HepG2 (cell line): ENCODE data around the gene JSRP1. TPM values are rescaled to one million over a fixed set of nuclear protein-coding genes. Genes with fewer than 3 reads are reported as not detected.
A peak's percentile ranks its signal among the peaks of the same experiment; 100 is the strongest.

Experiments used
- AGO2 ChIP-seq: fragments of 200-400 bp; formaldehyde crosslinking; optimal IDR thresholded peaks from 2 replicates; pipeline ENCODE3; 2017; ENCODE audit warnings: mild to moderate bottlenecking, low read depth, low read length, moderate library complexity
- CHD2 ChIP-seq: IDR thresholded peaks from 2 replicates; pipeline ENCODE4 v1.6.1; 2011; ENCODE audit warnings: low read depth, low read length, improper control_type of control experiment
- ELF1 ChIP-seq: sonication (generic); formaldehyde crosslinking; IDR thresholded peaks from 2 replicates; pipeline ENCODE4 v1.4.0; 2020; ENCODE audit warnings: missing genetic modification reagents
- ETS1 ChIP-seq: sonication (generic); formaldehyde crosslinking; IDR thresholded peaks from 2 replicates; pipeline ENCODE4 v1.4.0; 2020; ENCODE audit warnings: missing genetic modification reagents
- FOXM1 ChIP-seq: sonication (generic); formaldehyde crosslinking; IDR thresholded peaks from 2 replicates; pipeline ENCODE4 v1.5.0; 2020; ENCODE audit warnings: missing genetic modification reagents
- HMG20A ChIP-seq: IDR thresholded peaks from 2 replicates; pipeline ENCODE4 v1.6.1; 2016; ENCODE audit warnings: borderline replicate concordance
- HNRNPK ChIP-seq: fragments of 200-400 bp; formaldehyde crosslinking; IDR thresholded peaks from 2 replicates; pipeline ENCODE4 v1.6.1; 2018; ENCODE audit warnings: low read length, low read depth, moderate library complexity, mild to moderate bottlenecking; ENCODE audit not compliant: poor library complexity, severe bottlenecking
- IRF1 ChIP-seq: sonication (generic); formaldehyde crosslinking; IDR thresholded peaks from 2 replicates; pipeline ENCODE4 v1.4.0; 2020; ENCODE audit warnings: low read depth, mild to moderate bottlenecking, missing genetic modification reagents
- IRF2 ChIP-seq: IDR thresholded peaks from 2 replicates; pipeline ENCODE4 v1.6.1; 2018; ENCODE audit warnings: missing genetic modification reagents, missing compliant biosample characterization
- JDP2 ChIP-seq: sonication (generic); formaldehyde crosslinking; IDR thresholded peaks from 2 replicates; pipeline ENCODE4 v1.8.1; 2022; ENCODE audit warnings: missing genetic modification reagents, borderline replicate concordance
- KLF9 ChIP-seq: IDR thresholded peaks from 2 replicates; pipeline ENCODE4 v1.6.1; 2016; ENCODE audit warnings: low read depth
- PAF1 ChIP-seq: IDR thresholded peaks from 2 replicates; pipeline ENCODE4 v1.6.1; 2016; ENCODE audit warnings: missing genetic modification reagents, missing compliant biosample characterization
- PHF8 ChIP-seq: sonication (generic); formaldehyde crosslinking; IDR thresholded peaks from 2 replicates; pipeline ENCODE4 v1.5.0; 2020; ENCODE audit warnings: missing genetic modification reagents
- RAD51 ChIP-seq: fragments of 450-650 bp; IDR thresholded peaks from 2 replicates; pipeline ENCODE4 v1.6.1; 2016; ENCODE audit warnings: borderline replicate concordance
- ZBTB33 ChIP-seq: sonication (generic); formaldehyde crosslinking; IDR thresholded peaks from 2 replicates; pipeline ENCODE4 v1.4.0; 2020; ENCODE audit warnings: missing genetic modification reagents
- ZBTB34 ChIP-seq: sonication (generic); formaldehyde crosslinking; IDR thresholded peaks from 2 replicates; pipeline ENCODE4 v1.8.0; 2022; ENCODE audit warnings: mild to moderate bottlenecking, missing genetic modification reagents
- ZNF672 ChIP-seq: sonication (generic); formaldehyde crosslinking; IDR thresholded peaks from 2 replicates; pipeline ENCODE4 v1.8.1; 2022; ENCODE audit warnings: missing genetic modification reagents
- ZSCAN22 ChIP-seq: sonication (generic); formaldehyde crosslinking; IDR thresholded peaks from 2 replicates; pipeline ENCODE4 v1.4.0; 2020; ENCODE audit warnings: mild to moderate bottlenecking, missing genetic modification reagents
- polyA plus RNA-seq, 8 experiments: library from polyadenylated mRNA; depleted of rRNA in 3 of 8; stranded (reverse) in 7 of 8; unstranded in 1 of 8; fragments of >200 nt; fragmentation: Illumina TruSeq in 4 of 8; extraction: Trizol in 4 of 8; gene quantifications; 2 replicates each; pipeline versions ENCODE4 v1.2.1 to v1.2.3, GENCODE V29; 2011 to 2016; ENCODE audit warnings: low read depth in 4 of 8, missing spikeins in 1 of 8, mixed read lengths in 1 of 8; ENCODE audit not compliant: insufficient read depth in 1 of 8
- total RNA-seq, 5 experiments: library from RNA; depleted of rRNA; stranded (reverse); fragments of >200 nt; fragmentation: Illumina TruSeq; extraction: Trizol; gene quantifications; 2 replicates each; pipeline ENCODE4 v1.2.3, GENCODE V29; 2016; ENCODE audit warnings: low read depth in 1 of 5
- TF ChIP-seq, protein P1 (sequence below): sonication (generic); formaldehyde crosslinking; IDR thresholded peaks from 2 replicates; pipeline ENCODE4 v1.4.0; 2020; ENCODE audit warnings: mild to moderate bottlenecking, missing genetic modification reagents
- TF ChIP-seq, protein P2 (sequence below): sonication (generic); formaldehyde crosslinking; IDR thresholded peaks from 2 replicates; pipeline ENCODE4 v1.8.1; 2023; ENCODE audit warnings: missing genetic modification reagents, mild to moderate bottlenecking, borderline replicate concordance
- TF ChIP-seq, protein P3 (sequence below): sonication (generic); formaldehyde crosslinking; IDR thresholded peaks from 2 replicates; pipeline ENCODE4 v1.8.0; 2022; ENCODE audit warnings: mild to moderate bottlenecking, missing genetic modification reagents; ENCODE audit not compliant: insufficient replicate concordance
- TF ChIP-seq, protein P4 (sequence below): sonication (generic); formaldehyde crosslinking; IDR thresholded peaks from 2 replicates; pipeline ENCODE4 v1.5.0; 2020; ENCODE audit warnings: missing genetic modification reagents

Gene JSRP1
- total and polyA plus RNA-seq, 2 of the 13 experiments (the other 11 are each of a cell fraction or from before 2014, with no cell fraction given) = 0.16 to 0.38 TPM

GRCh38 chr19:2242092-2242537 is 14.1 kb downstream of the JSRP1 start (continued):
- TF ChIP-seq PHF8 = no peak
- TF ChIP-seq ZNF672 (CRISPR knock-in tag) = no peak
- no peak for TF ChIP-seq PAF1 (CRISPR knock-in tag)
- no peak for TF ChIP-seq HMG20A (CRISPR knock-in tag)
- no peak for TF ChIP-seq KLF9
- peak; percentile 47 for TF ChIP-seq AGO2
- no peak for TF ChIP-seq JDP2
- TF ChIP-seq ETS1 (CRISPR knock-in tag) = no peak
- no peak for TF ChIP-seq ELF1 (CRISPR knock-in tag)
- peak; percentile 44 for TF ChIP-seq IRF2 (CRISPR knock-in tag)
- TF ChIP-seq, protein P1, sequence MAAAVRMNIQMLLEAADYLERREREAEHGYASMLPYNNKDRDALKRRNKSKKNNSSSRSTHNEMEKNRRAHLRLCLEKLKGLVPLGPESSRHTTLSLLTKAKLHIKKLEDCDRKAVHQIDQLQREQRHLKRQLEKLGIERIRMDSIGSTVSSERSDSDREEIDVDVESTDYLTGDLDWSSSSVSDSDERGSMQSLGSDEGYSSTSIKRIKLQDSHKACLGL (CRISPR knock-in tag) = no peak
- TF ChIP-seq RAD51 = no peak
- TF ChIP-seq HNRNPK = no peak
- TF ChIP-seq, protein P2, sequence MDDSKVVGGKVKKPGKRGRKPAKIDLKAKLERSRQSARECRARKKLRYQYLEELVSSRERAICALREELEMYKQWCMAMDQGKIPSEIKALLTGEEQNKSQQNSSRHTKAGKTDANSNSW (CRISPR knock-in tag) = no peak
- no peak for TF ChIP-seq ZBTB34 (CRISPR knock-in tag)
- TF ChIP-seq ZBTB33 (CRISPR knock-in tag) = no peak
- no peak for TF ChIP-seq IRF1 (CRISPR knock-in tag)
- TF ChIP-seq, protein P3, sequence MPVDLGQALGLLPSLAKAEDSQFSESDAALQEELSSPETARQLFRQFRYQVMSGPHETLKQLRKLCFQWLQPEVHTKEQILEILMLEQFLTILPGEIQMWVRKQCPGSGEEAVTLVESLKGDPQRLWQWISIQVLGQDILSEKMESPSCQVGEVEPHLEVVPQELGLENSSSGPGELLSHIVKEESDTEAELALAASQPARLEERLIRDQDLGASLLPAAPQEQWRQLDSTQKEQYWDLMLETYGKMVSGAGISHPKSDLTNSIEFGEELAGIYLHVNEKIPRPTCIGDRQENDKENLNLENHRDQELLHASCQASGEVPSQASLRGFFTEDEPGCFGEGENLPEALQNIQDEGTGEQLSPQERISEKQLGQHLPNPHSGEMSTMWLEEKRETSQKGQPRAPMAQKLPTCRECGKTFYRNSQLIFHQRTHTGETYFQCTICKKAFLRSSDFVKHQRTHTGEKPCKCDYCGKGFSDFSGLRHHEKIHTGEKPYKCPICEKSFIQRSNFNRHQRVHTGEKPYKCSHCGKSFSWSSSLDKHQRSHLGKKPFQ (CRISPR knock-in tag) = no peak
- TF ChIP-seq ZSCAN22 (CRISPR knock-in tag) = no peak
- no peak for TF ChIP-seq CHD2
- TF ChIP-seq FOXM1 = no peak
- TF ChIP-seq, protein P4, sequence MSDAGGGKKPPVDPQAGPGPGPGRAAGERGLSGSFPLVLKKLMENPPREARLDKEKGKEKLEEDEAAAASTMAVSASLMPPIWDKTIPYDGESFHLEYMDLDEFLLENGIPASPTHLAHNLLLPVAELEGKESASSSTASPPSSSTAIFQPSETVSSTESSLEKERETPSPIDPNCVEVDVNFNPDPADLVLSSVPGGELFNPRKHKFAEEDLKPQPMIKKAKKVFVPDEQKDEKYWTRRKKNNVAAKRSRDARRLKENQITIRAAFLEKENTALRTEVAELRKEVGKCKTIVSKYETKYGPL = no peak
